HG03095 (cell line): ENCODE measurements around the gene SP3.
"Not testable (repeated sequence)": the region's sequence is repeated elsewhere in the genome, so short reads cannot be mapped to it uniquely, and the experiment has no call there.

Experiments
- ATAC-seq: cut with Tn5 transposase; IDR thresholded peaks from one replicate; pipeline ENCODE4 v1.9.1; 2021; ENCODE audit warnings: moderate library complexity; ENCODE audit not compliant: unreplicated experiment

Gene SP3

DNA sequence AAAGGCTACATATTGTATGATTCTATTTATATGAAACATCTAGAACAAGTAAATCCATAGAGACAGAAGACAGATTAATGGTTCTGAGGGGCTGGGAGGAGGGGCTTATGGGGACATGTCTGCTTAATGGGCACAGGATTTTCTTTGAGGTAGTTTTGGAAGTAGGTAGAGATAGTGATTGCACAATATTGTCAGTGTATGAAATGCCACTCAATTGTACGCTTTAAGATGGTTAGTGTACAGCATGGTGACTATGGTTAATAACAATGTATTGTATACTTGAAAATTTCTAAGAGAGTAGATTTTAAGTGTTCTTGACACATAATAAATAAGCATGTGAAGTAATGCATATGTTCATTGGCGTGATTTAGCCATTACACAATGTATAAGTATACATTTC lies 68.4 kb downstream of the SP3 start:
- no peak for ATAC-seq

DNA sequence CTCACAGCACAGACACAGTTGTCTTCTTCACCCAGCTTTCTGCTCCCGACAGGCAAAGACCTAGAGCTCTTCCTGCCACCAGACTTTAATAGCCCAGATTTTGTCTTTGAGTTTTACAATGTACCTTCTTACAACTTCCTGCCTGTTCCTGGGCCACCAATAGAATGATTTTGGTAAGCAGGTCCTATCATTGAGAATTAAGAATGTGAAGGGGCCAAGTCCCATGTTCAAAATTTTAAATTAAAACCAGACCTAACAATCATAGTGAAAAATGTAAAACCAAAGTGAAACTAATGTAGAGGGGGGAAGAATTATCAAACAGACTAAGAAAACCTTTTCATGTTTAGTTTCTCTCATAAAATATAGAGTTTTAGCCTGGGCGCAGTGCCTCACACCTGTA lies 72.8 kb downstream of the SP3 start:
- no peak for ATAC-seq

DNA sequence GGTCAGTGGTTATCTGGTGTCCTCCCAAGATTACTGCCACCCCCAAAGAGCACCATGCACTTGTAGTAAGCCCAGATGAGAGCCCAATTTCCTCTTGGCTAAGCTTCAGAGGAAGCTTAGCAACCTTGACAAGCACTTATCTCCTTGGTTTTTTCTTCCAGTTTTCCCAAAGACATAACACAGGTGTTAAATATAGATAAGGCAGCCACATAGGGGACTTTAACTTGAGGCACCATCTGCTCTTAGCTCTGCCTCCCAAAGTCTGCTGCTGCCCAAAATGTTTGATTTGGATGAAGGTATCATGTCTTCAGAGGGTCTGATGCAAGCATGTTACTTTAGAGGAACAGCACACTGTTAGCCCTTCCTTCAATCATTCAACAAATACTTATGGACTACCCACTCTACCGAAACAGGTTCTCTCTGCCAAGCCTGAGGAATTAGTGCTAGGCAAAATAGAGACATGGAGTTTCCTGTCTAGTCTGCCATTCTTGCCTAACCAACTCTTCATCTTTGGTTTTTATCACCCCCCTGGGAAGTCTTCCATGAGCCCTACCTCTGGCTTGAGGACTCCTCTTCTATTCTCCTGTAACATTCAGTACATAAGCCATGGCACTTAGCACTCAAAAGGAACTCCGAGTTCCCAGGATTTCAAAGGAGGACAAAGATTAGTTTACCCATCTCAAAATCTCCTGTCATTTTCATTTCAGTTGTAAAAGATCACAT lies 73.7 kb downstream of the SP3 start:
- no peak for ATAC-seq

DNA sequence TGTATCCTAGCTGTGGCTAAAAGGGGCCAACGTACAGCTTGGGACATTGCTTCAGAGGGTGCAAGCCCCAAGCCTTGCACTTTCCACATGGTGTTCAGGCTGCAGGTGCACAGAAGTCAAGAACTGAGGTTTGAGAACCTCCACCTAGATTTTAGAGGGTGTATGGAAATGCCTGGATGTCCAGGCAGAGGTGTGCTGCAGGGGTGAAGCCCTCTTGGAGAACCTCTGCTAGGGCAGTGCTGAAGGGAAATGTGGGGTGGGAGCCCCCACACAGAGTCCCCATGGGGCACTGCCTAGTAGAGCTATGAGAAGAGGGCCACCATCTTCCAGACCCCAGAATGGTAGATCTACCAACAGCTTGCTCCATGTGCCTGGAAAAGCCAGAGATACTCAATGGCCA lies 75.7 kb downstream of the SP3 start:
- ATAC-seq, result not testable (repeated sequence)

GRCh38 chr2:173886613-173887012 lies 78.6 kb downstream of the SP3 start:
- ATAC-seq, result no peak

GRCh38 chr2:173884025-173884802 lies 81.0 kb downstream of the SP3 start:
- ATAC-seq, result no peak

DNA sequence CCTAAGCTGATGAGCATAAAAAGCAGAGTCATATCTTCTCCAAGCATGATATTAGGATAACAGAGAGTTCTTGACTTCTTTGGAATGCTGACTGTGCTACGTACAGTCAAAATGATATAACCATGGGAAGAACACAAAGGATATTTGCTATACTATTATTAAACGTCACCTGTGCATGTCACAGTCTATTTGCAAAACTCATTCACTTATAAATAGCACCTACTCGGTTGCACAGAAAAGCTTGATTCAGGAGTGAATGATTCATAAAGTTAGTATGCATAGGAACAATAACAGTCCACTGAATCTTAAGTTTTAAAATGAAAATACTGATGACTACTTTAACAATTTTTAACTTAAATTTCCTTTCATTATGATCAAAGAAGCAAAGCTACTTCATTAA lies 83.3 kb downstream of the SP3 start:
- no peak for ATAC-seq

DNA sequence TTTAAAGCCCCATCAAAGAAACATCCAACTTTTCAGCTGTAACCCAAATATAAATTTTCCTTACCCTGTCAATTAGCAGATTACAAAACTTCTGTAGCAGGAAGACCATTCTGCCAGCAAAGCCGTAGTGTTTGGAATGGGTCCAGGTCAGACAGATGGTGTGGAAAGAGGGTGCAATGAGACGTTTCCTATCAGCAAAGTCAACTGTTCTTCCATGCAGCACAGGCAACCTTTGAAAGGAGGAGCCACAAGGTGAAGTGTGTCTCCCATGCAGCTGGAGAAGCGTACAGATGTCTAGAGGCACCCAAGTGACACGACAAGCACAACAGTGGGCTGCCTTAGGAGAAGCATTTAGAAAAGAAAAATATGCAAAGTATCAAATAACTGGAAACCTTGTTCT lies 83.7 kb downstream of the SP3 start:
- ATAC-seq, result no peak

DNA sequence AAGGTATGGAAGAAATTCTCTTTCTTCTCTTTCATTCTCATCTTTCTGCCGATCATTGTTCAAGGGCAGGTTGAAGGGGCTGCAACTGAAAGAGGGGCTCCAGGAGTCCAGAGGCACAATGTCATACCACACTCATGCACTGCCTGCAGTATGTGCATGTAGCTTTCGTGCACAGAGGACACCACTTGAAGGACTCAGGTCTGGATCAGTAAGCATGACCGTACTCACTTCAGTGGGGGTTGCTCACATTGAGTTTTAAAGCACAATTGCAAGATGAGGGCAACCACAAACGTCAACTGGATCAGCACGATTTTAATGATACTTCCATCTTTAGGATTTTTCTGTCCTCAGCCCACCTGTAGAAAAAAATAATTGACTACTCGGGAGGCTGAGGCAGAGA lies 84.6 kb downstream of the SP3 start:
- no peak for ATAC-seq

DNA sequence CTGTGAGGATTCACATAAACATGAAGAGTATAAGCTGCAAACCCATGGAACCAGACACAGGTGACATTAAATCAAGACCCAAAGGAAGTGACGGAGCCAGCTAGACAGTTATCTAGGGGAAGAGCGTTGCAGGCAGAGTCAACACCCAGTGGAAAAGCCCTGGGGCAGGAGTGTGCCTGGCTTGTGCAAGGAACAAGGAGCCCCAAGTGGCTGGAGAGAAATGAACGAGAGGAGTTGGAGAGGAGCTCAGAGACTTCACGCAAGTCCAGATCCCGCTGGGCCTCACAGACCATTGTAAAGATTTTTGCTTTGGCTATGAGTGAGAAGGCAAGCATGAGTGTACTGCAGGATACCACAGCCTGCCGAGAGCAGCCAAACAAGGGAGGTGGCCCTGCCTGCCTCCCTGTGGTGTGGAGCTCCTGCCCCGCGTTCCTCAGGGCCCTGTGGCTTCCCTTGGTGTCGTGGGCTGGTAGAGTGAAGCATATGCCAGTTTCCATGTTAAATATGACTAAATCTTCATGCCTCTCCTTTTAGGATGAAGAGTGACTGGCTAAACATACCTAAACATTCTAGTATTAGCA lies 88.2 kb downstream of the SP3 start:
- no peak for ATAC-seq

DNA sequence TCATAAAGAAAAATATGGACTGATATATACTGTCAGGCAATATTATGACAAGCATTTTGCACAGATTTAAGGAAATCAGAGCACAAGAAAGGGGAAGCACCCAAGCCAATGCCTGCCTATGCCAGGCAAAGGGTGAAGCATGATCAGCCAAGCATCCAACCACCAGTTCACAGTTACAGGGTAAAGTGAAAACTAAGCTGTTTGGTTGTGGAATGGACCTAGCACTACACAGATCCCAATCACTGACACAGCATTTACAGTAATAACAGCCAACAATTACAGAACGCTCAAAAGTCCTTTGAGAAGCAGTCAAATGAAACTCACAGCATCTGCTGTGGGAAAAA lies 90.3 kb downstream of the SP3 start:
- ATAC-seq, result no peak

GRCh38 chr2:173874003-173874893 lies 90.9 kb downstream of the SP3 start:
- no peak for ATAC-seq

DNA sequence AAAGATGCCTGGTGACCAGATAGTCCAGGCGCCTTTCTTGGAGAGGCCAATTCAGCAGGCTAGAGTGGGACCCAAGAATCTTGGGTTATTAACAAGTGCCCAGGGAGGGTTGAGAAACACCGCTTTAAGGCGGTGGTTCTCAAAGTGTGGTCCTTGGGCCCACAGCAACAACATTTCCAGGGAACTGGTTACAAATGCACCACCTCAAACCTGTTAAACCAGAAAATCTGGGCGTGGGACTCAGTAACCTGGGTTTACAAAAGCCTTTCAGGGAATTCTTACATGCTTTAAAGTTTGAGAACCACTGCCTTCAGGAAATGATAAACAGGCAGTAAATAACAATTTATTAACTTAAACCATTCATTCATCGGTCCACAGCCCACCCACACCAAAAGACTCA lies 92.5 kb downstream of the SP3 start:
- ATAC-seq, result no peak

GRCh38 chr2:173869244-173870229 lies 95.6 kb downstream of the SP3 start:
- ATAC-seq, result no peak

GRCh38 chr2:173868406-173868805 lies 96.8 kb downstream of the SP3 start:
- ATAC-seq, result no peak

GRCh38 chr2:173866874-173867618 lies 98.1 kb downstream of the SP3 start:
- ATAC-seq, result no peak

GRCh38 chr2:173865971-173866873 lies 99.0 kb downstream of the SP3 start:
- ATAC-seq, result no peak

- no peak for ATAC-seq
Measured at GRCh38 chr2:173862612-173863217, 102.5 kb downstream of the SP3 start.
